GM18858 (cell line): ENCODE measurements around the gene MRC2.
"Not testable (repeated sequence)": the region's sequence is repeated elsewhere in the genome, so short reads cannot be mapped to it uniquely, and the experiment has no call there.

Experiments
- ATAC-seq: cut with Tn5 transposase; IDR thresholded peaks from one replicate; pipeline ENCODE4 v1.9.1; 2021; ENCODE audit not compliant: unreplicated experiment

Gene MRC2

GRCh38 chr17:62696256-62696655 is 68.8 kb downstream of the MRC2 start:
- no peak for ATAC-seq

- no peak for ATAC-seq
These were observed 69.4 kb downstream of the MRC2 start for GRCh38 chr17:62696726-62697490.

GRCh38 chr17:62698459-62698858 is 71.0 kb downstream of the MRC2 start:
- not testable (repeated sequence) for ATAC-seq

DNA sequence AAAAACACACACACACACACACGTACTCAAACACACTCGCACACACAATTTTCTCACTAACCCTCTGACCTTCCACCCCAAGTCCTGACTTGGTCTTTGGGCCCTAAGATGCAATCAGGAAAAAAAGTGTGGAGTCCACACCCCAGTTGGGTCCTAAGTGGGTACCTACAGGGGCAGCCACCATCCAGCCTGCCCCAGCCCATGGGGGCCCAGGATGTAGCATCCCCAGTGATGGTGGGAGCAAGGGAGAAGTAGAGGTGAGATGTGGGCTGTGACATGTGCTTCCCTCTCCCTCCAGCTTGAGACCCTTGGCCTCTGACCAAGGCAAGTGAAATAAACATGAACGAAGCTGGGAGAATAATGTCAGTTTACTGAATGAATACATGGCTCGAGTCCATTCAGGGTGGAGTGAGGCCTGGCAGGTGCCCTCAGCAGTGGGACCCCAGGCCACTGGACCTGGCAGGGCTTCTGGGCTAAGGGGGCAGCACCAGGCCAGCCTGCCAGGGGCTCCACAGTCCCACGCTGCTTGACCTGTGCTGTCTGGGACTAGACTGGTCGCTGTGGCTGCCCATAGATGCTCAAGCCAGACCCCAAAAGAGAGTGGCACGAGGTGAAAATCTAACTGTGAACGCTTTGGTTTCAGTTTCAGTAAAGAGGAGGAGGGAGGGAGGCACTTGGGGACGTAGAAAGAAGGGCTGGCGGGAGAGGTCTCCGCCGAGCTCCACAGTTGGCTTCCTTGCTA is 73.7 kb downstream of the MRC2 start:
- ATAC-seq: no peak

DNA sequence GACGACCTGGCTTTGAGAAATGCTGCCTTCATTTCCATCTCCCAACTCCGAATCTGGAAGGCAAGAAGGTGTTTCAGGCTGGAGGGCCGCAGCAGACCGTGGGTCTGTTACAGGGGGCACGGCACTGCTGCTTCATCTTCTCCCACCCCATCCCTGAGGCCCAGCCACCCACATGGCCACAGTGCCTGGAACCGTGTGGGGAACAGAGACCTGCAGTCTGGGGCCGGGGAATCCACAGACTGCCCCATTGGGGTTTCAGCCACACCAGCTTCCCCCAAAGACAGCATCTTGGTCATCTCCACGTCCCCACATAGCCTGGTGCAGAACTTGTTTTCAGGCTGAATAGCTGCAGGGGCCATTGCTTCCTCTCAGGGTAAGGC is 74.2 kb downstream of the MRC2 start:
- ATAC-seq: no peak

DNA sequence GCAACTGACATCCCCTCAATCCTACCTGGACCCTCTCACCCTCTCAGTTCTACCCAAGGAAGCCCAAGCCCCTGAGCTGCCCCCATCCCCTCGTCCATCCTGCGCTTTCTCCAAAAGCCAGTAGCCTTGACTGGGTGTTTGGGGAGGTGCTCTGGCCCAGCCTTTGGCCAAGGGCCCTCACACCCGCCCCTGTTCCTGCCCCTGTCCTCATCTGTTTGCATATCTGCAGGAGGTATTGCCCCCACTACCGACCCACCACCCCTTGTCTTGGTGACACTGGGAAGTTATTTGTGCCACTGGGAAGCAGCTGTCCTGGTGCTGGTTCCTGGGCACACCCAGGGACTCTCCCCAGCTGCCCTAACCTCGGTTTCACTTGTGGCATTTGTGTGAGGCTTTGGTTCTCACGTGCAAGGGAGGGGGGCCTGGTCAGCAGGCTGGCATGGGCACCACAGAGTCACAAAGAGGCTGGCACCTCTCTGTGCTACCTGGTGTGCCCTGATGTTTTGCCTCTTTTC is 75.3 kb downstream of the MRC2 start:
- no peak for ATAC-seq

DNA sequence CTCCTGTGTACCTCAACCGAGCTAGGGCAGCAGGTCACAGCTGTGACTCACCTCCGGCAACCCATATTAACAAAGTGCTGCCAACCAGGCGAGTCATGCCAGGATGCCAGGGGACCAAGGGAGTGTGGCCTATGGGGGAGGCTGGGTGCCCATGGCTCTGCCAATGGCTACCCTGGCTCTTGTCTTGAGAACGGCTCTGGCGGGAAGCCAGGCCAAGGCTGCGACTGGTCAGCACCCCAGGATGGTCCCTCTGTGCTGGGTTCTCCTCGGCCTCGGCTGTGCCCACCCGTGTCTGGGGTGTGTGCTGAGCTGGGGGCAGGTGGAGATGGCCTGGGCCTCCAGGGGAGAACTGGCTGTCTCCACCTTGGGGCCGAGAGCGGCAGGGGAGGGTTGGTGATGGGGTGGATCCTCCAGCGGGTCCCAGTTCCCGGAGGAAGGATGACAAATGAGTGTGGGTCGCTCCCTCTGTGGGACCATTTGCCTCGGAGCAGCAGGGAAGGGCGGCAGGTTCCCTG is 75.8 kb downstream of the MRC2 start:
- ATAC-seq: no peak

DNA sequence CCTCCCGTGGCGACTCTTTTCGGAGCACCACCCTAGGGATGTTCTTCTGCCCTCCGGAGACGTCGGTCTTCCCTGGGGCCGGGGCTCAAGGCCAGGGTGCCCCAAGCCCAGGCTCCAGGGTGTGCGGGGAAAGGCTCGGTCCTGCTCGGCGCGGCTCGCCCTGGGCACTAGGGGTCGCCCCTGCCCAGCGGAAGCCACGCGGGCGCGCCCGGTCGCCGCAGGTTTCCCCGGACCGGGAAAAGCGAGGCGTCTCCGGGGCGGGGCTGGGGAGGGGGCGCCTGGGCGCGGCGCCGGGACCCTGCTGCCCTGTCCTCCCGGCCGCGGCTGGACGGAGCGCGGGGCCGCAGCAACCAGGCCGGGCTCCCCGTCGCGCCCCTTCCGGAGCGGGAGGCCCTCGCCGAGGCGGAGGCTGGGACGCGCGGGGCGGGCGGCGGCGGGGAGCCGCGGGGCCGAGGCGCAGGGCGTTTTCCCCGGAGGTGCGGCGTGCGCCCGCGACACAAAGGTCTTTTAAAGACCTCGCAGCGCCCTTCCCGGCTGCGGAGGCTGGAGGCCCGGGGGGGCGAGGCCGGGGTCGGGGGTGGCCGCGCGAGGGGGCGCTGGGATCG is 76.4 kb downstream of the MRC2 start:
- ATAC-seq: peak; percentile 76

DNA sequence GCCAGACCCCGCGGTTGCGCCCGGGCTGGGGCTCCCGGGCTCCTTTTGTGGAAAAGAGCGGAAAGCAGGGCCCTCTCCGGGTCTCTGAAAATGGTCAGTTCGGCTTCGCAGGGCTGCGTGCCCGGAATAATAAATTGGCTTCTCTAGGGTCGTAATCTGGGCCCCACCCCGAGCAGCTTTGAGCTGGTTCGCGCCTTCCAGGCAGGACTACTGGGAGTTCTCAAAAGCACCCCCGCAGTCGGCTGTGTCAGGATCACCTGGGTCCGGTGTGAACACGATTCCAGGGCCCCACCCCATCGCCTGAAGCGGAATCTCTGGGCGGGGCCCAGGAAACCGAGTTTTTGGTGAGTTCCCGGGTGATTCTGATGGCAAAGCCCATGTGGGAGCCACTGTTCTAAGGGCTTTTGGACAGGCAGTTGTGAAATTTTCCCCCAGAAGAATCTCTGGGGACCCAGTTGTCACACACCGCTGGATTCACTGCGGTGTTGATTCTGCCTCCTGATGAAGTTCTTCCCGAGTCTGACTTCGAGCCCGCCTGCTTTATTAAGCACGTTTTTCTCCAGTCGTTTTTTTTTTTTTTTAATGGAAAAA is 77.0 kb downstream of the MRC2 start:
- no peak for ATAC-seq

- no peak for ATAC-seq
These were observed 77.8 kb downstream of the MRC2 start for GRCh38 chr17:62705156-62705777.

- ATAC-seq: no peak
These were observed 78.5 kb downstream of the MRC2 start for GRCh38 chr17:62705778-62706597.

DNA sequence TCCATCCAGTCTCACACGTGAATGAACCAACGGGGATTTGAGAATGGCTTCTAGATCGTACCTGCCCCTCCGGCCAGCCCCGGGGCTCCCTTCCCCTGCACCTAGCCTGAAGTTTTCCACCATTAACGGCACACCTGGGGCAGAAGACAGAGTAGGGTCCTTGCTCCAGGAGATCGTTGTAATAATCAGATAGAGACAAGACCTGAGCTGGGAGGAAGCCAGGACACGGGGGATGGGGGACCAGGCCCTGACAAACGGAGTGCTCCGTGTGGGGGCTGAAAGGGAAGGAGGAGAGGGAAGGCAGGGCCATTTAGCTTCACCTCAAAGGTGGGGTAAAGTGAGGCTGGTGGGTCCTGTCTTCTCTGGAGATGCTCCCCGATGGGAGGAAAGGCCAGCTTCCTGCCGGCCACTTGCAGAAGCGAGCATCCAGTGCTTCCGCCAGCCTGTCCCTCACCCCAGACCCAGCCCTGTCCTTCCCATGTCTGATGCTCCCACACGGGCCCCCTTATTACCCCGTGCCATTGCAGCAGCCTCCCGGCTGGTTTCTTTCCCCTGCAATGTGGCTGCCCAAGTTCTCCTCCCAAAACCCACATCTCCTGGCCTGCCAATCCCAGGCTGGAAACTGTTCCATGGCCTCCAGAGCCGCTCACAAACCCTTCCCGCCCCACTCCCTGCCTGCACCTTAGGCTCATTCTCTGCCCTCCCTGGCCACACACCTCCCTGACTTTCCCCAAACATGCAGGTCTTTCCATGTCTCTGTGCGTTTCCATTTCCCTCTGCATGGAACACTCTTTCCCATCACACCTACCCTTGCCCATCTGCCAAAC is 79.3 kb downstream of the MRC2 start:
- ATAC-seq: no peak

DNA sequence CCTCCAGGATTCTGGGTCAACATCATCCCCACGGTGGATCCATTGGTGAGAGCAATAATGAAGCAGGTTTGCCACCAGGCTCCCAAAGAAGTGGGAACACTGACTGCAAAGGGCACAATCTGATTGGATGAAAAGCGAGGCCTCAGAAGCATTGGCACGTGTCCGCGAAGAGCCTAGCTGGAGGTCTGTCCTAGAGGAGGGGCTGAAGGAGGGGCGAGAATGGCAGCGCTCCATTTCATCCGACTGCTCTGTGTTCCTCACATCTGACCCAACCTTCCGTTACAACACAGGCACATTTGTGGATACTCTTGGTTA is 79.9 kb downstream of the MRC2 start:
- ATAC-seq: no peak

DNA sequence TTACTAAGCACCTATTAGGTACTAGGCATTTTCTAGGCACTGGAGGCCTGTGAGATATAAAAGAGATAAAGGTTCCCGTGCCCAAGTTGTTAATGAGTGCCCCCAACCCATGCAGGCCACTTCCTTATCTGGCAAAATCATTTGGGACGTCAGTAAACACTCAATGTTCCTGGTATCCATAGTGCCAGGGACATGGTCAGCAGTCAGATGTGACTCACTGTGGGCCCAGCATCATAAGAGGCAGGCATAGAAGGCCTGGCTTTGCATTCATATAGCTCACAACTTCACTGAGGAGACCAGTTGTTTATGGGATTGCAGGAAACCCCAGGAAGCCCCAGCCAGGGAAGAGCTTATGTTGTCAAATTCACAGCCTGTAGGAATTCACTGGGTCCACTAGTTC is 81.1 kb downstream of the MRC2 start:
- no peak for ATAC-seq

DNA sequence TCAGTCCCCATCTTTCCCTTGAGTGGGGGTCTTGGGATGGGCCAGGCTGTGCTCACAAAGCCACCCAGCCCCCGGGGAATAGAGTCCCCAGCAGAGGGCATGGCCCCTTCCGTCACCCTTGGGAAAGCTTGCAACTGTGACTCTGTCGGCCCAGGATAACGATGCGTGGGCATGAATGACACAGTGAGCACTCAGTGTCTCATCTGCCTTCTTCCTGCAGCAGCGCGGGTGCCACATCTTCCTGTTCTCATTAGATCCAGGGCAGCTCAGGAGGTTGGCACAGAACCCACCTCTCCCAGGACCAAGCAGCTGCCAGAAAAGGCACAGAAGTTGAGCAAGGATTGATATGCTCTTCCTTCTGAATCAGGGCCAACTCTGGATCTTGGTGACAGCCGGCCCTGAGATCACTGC is 84.7 kb downstream of the MRC2 start:
- no peak for ATAC-seq

- no peak for ATAC-seq
These were observed 85.8 kb downstream of the MRC2 start for GRCh38 chr17:62713086-62713881.

DNA sequence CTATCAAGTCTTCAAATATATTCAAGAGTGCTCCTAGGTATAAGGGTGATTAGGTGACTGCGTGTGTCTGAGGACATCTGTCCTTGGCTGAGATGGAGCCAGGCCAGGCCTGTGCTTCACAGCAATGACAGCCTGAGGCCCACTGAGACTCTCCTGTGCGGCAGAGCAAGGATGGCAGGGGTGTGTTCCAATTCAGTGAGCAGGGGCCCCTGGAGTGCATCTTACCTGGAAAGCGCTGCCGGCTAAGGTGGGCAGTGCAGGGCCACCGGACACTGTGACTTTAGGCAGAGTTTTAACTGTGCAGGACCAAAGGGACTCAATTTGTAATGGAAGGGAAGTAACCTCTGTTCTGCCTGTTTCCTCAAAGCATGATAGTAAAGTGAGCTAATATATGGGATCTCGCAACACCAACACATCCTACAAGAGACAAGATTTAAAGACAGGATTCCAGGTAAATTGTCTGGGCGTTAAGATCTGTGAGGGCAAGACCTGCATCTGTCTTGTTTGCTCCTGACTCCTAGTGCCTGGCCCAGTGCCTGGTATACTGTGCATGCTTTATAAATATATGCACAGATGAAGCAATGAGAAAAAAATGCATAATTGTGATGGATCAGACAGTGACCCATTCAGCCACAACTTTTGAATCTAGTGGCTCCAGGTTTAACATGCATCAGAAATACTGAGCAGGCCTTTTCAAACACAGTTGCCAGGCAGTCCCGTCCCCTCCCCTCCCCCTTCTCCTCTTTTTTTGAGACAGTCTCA is 86.7 kb downstream of the MRC2 start:
- no peak for ATAC-seq

- no peak for ATAC-seq
These were observed 88.5 kb downstream of the MRC2 start for GRCh38 chr17:62715882-62716390.
